K562 (cell line): ENCODE results near the gene EVI5L.

Source experiments
- NRF1 ChIP-seq, 2 experiments: fragments of 450-650 bp; IDR thresholded peaks in 1 of 2; conservative IDR thresholded peaks in 1 of 2; 2 replicates each; pipeline ENCODE4 v1.6.1; 2014; ENCODE audit warnings: mild to moderate bottlenecking in 2 of 2
- RB1 ChIP-seq: fragments of 450-650 bp; IDR thresholded peaks from 2 replicates; pipeline ENCODE4 v1.6.1; 2017; ENCODE audit warnings: low read depth, mild to moderate bottlenecking
- TRIM24 ChIP-seq, 2 experiments: fragments of 450-650 bp; IDR thresholded peaks; 2 replicates each; pipeline ENCODE4 v1.6.1; 2016
- ZBTB7A ChIP-seq: IDR thresholded peaks from 2 replicates; pipeline ENCODE4 v1.6.1; 2011; ENCODE audit warnings: low read depth, mild to moderate bottlenecking, low read length, moderate library complexity, borderline replicate concordance; ENCODE audit not compliant: control insufficient read depth
- ZNF561 ChIP-seq: fragments of 450-650 bp; formaldehyde crosslinking; conservative IDR thresholded peaks from 2 replicates; pipeline ENCODE4 v1.4.0; 2020; ENCODE audit warnings: mild to moderate bottlenecking, moderate library complexity
- TF ChIP-seq, protein P1 (sequence below): sonication (generic); formaldehyde crosslinking; IDR thresholded peaks from 2 replicates; pipeline ENCODE4 v1.8.1; 2023; ENCODE audit warnings: mild to moderate bottlenecking, missing genetic modification reagents

DNA sequence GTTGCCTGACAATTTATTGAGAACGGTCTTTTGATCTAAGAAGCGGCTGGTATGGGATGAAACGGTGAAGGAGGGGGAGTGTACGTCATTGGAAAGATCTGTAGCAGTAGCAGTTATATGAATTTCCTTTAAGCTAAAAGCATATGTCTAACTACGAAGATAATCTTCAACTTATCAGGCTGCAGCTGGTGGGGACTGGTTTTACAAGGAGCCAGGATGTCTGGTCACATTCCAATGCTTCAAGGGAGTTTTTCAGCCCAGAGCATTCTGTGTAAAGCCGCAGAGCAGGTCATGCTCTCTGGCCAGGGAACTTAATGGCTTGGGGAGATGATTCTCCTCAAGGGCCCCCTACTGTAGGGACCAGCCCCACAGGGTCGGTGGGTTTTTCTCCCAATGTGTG, 37.7 kb upstream of the EVI5L start:
- TF ChIP-seq TRIM24 (IDR thresholded peaks at IDR 0.05) (no peak), ZNF561 (CRISPR knock-in tag) (no peak), ZBTB7A (no peak), NRF1 (conservative IDR thresholded peaks at IDR 0.05 in 1 of 2, IDR thresholded peaks at IDR 0.05 in 1 of 2) (no peak), RB1 (no peak)
- TF ChIP-seq, protein P1, sequence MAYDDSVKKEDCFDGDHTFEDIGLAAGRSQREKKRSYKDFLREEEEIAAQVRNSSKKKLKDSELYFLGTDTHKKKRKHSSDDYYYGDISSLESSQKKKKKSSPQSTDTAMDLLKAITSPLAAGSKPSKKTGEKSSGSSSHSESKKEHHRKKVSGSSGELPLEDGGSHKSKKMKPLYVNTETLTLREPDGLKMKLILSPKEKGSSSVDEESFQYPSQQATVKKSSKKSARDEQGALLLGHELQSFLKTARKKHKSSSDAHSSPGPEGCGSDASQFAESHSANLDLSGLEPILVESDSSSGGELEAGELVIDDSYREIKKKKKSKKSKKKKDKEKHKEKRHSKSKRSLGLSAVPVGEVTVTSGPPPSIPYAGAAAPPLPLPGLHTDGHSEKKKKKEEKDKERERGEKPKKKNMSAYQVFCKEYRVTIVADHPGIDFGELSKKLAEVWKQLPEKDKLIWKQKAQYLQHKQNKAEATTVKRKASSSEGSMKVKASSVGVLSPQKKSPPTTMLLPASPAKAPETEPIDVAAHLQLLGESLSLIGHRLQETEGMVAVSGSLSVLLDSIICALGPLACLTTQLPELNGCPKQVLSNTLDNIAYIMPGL (CRISPR knock-in tag), result no peak
